ENCODE results near the gene NRDC. TPM values are rescaled to one million over a fixed set of nuclear protein-coding genes. Genes with fewer than 3 reads are reported as not detected.
A peak's percentile ranks its signal among the peaks of the same experiment; 100 is the strongest.

Gene NRDC
- total and polyA plus RNA-seq, 2 experiments from 2014 or later, result 129 to 217 TPM

DNA sequence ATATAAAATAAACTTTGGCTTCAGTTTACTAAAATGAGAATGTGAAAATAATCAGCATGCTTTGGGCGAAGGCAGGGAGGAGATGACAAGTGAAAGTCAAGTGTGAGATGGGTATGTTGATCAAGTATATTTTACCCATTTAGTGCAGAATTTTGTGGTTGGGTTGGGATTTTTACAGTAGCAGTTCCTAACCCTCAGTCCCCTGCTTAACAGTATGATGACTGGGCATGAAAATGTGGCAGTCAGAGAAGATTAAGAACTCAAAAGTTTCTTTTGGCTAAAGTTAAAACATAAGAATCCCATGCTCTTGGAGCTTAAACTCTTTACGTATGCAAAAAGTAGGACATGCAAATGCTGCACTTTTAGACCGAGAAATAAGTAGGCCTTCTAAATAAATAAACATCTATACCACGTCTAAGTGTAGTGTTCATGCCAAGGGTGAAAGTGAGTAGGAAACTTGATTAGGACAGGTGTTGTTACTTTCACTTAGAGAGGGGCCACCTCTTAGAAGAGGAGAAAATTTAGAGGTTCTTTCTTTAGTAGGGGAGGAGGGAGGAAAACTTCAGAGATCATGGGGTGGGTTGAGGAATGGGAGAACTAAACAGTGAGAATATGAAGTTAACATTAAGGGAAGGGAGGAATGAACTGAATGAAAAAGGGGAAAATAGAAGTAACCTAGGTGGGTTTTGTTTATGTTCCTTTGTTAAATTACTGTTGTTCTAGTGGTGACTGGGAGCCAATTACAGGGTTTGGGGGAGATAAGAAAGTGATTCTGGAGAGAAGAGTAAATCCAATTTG is 133.8 kb downstream of the NRDC start:
- no peaks in the 10 kb centered on the region for H4K20me1 ChIP-seq (replicated peaks; ENCODE audit: insufficient read depth)
- H3K4me3 ChIP-seq, result no peak overlapping the region
- H3K4me3 Mint-ChIP-seq, result no peak overlapping the region
- H3K27ac Mint-ChIP-seq, result peak overlapping the region; percentile 15
- H3K27ac ChIP-seq (ENCODE audit: low read depth), result no peak overlapping the region
- H3K36me3 ChIP-seq (ENCODE audit: insufficient read depth), result no peaks in the 10 kb centered on the region
- peaks cover 37% of the 10 kb centered on the region for H3K79me2 ChIP-seq (replicated peaks; ENCODE audit: insufficient read depth)
- no peak overlapping the region for H3K4me2 ChIP-seq
- no peaks in the 10 kb centered on the region for H3K9me3 Mint-ChIP-seq
- peaks cover 11% of the 10 kb centered on the region; the same call in 2 of the 3 replicates for H3K4me1 Mint-ChIP-seq
- H3F3A ChIP-seq (replicated peaks; ENCODE audit: low read depth), result no peaks in the 10 kb centered on the region
- no peaks in the 10 kb centered on the region for H3K9me2 ChIP-seq (ENCODE audit: insufficient read depth)
- H3K36me3 Mint-ChIP-seq (ENCODE audit: low read depth), result peaks cover 13% of the 10 kb centered on the region; the same call in 1 of the 3 replicates
- DNase-seq (ENCODE audit: low spot score) (no peak), ATAC-seq (no peak)
- no peak overlapping the region for H2AFZ ChIP-seq
- no peaks in the 10 kb centered on the region for H3K27me3 ChIP-seq (ENCODE audit: insufficient read depth)
- H3K4me1 ChIP-seq (ENCODE audit: insufficient read depth), result peaks cover 18% of the 10 kb centered on the region
- TF ChIP-seq CREB1 (CRISPR knock-in tag; IDR thresholded peaks at IDR 0.05; ENCODE audit: low read depth), result no peak
- no peak for TF ChIP-seq EZH2 (IDR thresholded peaks at IDR 0.05; ENCODE audit: low read depth, unreplicated experiment)
- no peak for TF ChIP-seq ZNF114 (CRISPR knock-in tag; IDR thresholded peaks at IDR 0.05)
- TF ChIP-seq, protein P1, sequence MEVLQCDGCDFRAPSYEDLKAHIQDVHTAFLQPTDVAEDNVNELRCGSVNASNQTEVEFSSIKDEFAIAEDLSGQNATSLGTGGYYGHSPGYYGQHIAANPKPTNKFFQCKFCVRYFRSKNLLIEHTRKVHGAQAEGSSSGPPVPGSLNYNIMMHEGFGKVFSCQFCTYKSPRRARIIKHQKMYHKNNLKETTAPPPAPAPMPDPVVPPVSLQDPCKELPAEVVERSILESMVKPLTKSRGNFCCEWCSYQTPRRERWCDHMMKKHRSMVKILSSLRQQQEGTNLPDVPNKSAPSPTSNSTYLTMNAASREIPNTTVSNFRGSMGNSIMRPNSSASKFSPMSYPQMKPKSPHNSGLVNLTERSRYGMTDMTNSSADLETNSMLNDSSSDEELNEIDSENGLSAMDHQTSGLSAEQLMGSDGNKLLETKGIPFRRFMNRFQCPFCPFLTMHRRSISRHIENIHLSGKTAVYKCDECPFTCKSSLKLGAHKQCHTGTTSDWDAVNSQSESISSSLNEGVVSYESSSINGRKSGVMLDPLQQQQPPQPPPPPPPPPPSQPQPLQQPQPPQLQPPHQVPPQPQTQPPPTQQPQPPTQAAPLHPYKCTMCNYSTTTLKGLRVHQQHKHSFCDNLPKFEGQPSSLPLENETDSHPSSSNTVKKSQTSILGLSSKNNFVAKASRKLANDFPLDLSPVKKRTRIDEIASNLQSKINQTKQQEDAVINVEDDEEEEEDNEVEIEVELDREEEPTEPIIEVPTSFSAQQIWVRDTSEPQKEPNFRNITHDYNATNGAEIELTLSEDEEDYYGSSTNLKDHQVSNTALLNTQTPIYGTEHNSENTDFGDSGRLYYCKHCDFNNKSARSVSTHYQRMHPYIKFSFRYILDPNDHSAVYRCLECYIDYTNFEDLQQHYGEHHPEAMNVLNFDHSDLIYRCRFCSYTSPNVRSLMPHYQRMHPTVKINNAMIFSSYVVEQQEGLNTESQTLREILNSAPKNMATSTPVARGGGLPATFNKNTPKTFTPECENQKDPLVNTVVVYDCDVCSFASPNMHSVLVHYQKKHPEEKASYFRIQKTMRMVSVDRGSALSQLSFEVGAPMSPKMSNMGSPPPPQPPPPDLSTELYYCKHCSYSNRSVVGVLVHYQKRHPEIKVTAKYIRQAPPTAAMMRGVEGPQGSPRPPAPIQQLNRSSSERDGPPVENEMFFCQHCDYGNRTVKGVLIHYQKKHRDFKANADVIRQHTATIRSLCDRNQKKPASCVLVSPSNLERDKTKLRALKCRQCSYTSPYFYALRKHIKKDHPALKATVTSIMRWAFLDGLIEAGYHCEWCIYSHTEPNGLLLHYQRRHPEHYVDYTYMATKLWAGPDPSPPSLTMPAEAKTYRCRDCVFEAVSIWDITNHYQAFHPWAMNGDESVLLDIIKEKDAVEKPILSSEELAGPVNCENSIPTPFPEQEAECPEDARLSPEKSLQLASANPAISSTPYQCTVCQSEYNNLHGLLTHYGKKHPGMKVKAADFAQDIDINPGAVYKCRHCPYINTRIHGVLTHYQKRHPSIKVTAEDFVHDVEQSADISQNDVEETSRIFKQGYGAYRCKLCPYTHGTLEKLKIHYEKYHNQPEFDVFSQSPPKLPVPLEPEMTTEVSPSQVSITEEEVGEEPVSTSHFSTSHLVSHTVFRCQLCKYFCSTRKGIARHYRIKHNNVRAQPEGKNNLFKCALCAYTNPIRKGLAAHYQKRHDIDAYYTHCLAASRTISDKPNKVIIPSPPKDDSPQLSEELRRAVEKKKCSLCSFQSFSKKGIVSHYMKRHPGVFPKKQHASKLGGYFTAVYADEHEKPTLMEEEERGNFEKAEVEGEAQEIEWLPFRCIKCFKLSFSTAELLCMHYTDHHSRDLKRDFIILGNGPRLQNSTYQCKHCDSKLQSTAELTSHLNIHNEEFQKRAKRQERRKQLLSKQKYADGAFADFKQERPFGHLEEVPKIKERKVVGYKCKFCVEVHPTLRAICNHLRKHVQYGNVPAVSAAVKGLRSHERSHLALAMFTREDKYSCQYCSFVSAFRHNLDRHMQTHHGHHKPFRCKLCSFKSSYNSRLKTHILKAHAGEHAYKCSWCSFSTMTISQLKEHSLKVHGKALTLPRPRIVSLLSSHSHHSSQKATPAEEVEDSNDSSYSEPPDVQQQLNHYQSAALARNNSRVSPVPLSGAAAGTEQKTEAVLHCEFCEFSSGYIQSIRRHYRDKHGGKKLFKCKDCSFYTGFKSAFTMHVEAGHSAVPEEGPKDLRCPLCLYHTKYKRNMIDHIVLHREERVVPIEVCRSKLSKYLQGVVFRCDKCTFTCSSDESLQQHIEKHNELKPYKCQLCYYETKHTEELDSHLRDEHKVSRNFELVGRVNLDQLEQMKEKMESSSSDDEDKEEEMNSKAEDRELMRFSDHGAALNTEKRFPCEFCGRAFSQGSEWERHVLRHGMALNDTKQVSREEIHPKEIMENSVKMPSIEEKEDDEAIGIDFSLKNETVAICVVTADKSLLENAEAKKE (CRISPR knock-in tag; IDR thresholded peaks at IDR 0.05), result no peak
- no peak for TF ChIP-seq STAT1 (IDR thresholded peaks at IDR 0.05; ENCODE audit: unreplicated experiment)
- TF ChIP-seq, protein P2, sequence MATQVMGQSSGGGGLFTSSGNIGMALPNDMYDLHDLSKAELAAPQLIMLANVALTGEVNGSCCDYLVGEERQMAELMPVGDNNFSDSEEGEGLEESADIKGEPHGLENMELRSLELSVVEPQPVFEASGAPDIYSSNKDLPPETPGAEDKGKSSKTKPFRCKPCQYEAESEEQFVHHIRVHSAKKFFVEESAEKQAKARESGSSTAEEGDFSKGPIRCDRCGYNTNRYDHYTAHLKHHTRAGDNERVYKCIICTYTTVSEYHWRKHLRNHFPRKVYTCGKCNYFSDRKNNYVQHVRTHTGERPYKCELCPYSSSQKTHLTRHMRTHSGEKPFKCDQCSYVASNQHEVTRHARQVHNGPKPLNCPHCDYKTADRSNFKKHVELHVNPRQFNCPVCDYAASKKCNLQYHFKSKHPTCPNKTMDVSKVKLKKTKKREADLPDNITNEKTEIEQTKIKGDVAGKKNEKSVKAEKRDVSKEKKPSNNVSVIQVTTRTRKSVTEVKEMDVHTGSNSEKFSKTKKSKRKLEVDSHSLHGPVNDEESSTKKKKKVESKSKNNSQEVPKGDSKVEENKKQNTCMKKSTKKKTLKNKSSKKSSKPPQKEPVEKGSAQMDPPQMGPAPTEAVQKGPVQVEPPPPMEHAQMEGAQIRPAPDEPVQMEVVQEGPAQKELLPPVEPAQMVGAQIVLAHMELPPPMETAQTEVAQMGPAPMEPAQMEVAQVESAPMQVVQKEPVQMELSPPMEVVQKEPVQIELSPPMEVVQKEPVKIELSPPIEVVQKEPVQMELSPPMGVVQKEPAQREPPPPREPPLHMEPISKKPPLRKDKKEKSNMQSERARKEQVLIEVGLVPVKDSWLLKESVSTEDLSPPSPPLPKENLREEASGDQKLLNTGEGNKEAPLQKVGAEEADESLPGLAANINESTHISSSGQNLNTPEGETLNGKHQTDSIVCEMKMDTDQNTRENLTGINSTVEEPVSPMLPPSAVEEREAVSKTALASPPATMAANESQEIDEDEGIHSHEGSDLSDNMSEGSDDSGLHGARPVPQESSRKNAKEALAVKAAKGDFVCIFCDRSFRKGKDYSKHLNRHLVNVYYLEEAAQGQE (IDR thresholded peaks at IDR 0.05; ENCODE audit: unreplicated experiment), result no peak
- no peak for TF ChIP-seq JUNB (IDR thresholded peaks at IDR 0.05; ENCODE audit: unreplicated experiment)
- TF ChIP-seq NANOG (IDR thresholded peaks at IDR 0.05; ENCODE audit: borderline replicate concordance), result no peak
- TF ChIP-seq, protein P3, sequence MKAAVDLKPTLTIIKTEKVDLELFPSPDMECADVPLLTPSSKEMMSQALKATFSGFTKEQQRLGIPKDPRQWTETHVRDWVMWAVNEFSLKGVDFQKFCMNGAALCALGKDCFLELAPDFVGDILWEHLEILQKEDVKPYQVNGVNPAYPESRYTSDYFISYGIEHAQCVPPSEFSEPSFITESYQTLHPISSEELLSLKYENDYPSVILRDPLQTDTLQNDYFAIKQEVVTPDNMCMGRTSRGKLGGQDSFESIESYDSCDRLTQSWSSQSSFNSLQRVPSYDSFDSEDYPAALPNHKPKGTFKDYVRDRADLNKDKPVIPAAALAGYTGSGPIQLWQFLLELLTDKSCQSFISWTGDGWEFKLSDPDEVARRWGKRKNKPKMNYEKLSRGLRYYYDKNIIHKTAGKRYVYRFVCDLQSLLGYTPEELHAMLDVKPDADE (IDR thresholded peaks at IDR 0.05), result no peak
- no peak for TF ChIP-seq EZH2phosphoT487 (IDR thresholded peaks at IDR 0.05; ENCODE audit: unreplicated experiment)
- TF ChIP-seq ZNF331 (CRISPR knock-in tag; IDR thresholded peaks at IDR 0.05; ENCODE audit: low read depth), result no peak
- TF ChIP-seq POLR2AphosphoS5 (IDR thresholded peaks at IDR 0.05; ENCODE audit: low read depth), result no peak
- TF ChIP-seq, protein P4, sequence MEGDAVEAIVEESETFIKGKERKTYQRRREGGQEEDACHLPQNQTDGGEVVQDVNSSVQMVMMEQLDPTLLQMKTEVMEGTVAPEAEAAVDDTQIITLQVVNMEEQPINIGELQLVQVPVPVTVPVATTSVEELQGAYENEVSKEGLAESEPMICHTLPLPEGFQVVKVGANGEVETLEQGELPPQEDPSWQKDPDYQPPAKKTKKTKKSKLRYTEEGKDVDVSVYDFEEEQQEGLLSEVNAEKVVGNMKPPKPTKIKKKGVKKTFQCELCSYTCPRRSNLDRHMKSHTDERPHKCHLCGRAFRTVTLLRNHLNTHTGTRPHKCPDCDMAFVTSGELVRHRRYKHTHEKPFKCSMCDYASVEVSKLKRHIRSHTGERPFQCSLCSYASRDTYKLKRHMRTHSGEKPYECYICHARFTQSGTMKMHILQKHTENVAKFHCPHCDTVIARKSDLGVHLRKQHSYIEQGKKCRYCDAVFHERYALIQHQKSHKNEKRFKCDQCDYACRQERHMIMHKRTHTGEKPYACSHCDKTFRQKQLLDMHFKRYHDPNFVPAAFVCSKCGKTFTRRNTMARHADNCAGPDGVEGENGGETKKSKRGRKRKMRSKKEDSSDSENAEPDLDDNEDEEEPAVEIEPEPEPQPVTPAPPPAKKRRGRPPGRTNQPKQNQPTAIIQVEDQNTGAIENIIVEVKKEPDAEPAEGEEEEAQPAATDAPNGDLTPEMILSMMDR (conservative IDR thresholded peaks at IDR 0.05; ENCODE audit: low read depth in 2 of 2), result no peak
- peaks cover 1% of the 10 kb centered on the region for H3K27me3 Mint-ChIP-seq (ENCODE audit: insufficient read depth, low read depth, poor library complexity)

Measured in GM23338 (cell line).